ENCODE results near the gene ANP32B. TPM values are rescaled to one million over a fixed set of nuclear protein-coding genes. Genes with fewer than 3 reads are reported as not detected.

Gene ANP32B
- polyA plus RNA-seq, 1 of the 3 experiments (the other 2 are of a cell fraction): 28.4 TPM

DNA sequence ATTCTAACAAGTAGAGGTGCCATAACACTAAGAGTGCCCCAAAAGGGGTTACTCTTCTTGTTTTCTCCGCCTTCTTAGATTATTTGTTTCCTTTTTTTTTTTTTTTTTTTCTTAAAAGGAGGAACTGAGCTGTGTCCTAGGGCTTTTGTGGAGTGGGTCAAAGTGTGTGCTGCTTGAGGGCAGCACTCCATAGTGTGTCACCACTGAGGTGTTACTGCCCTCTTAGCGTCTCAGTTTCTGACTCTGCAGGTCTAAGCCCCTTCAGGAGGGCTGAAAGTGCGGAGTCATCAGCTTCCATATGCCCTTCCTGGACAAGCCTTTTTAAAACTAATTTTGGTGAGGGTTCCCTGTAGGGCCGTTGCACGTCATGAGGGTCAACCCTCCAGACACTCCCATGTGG, 60.8 kb downstream of the ANP32B start:
- no peaks in the 10 kb centered on the region for H3K36me3 ChIP-seq (replicated peaks in 1 of 2; ENCODE audit: control insufficient read depth in 1 of 2, insufficient read depth in 2 of 2, low read length in 1 of 2)
- H3K27me3 ChIP-seq (ENCODE audit: insufficient read depth): no peaks in the 10 kb centered on the region
- no peaks in the 10 kb centered on the region for H3F3A ChIP-seq (replicated peaks; ENCODE audit: insufficient read depth)
- H3K79me2 ChIP-seq (ENCODE audit: insufficient read depth): no peaks in the 10 kb centered on the region
- TF ChIP-seq RFX5 (IDR thresholded peaks at IDR 0.05; ENCODE audit: low read length) (no peak), FOXM1 (IDR thresholded peaks at IDR 0.05; ENCODE audit: low read depth) (no peak)
- TF ChIP-seq, protein P1, sequence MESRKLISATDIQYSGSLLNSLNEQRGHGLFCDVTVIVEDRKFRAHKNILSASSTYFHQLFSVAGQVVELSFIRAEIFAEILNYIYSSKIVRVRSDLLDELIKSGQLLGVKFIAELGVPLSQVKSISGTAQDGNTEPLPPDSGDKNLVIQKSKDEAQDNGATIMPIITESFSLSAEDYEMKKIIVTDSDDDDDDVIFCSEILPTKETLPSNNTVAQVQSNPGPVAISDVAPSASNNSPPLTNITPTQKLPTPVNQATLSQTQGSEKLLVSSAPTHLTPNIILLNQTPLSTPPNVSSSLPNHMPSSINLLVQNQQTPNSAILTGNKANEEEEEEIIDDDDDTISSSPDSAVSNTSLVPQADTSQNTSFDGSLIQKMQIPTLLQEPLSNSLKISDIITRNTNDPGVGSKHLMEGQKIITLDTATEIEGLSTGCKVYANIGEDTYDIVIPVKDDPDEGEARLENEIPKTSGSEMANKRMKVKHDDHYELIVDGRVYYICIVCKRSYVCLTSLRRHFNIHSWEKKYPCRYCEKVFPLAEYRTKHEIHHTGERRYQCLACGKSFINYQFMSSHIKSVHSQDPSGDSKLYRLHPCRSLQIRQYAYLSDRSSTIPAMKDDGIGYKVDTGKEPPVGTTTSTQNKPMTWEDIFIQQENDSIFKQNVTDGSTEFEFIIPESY (IDR thresholded peaks at IDR 0.05; ENCODE audit: borderline replicate concordance, low read depth): no peak
- POLR2A ChIA-PET: no interaction called here
- H2AFZ ChIP-seq (ENCODE audit: low read depth): no peak overlapping the region
- H3K27ac ChIP-seq (ENCODE audit: low read depth in 2 of 2, low read length in 1 of 2): no peak overlapping the region
- H4K20me1 ChIP-seq (ENCODE audit: insufficient read depth): no peaks in the 10 kb centered on the region
- no peaks in the 10 kb centered on the region for H3K9me3 ChIP-seq
- no peak overlapping the region for H3K4me3 ChIP-seq (ENCODE audit: low read depth in 2 of 2, low read length in 1 of 2)
- H3K9me2 ChIP-seq: no peaks in the 10 kb centered on the region
- no peak for DNase-seq
- no peak overlapping the region for H3K4me2 ChIP-seq
- 77% methylated on average over 5 of the region's 5 CpGs for WGBS (ENCODE audit: low lambda C conversion rate)
- H3K9ac ChIP-seq: no peak overlapping the region
- no peaks in the 10 kb centered on the region for H3K4me1 ChIP-seq (ENCODE audit: control insufficient read depth in 1 of 2, insufficient read depth in 2 of 2, low read depth in 1 of 2, low read length in 1 of 2)
- CTCF ChIA-PET: interaction anchor here (1.3 to 2.2 kb wide), 4 partner anchors 9 to 120 kb away, joined by 4 to 14 read pairs (median 6); no protein-coding TSS in a partner anchor

DNA sequence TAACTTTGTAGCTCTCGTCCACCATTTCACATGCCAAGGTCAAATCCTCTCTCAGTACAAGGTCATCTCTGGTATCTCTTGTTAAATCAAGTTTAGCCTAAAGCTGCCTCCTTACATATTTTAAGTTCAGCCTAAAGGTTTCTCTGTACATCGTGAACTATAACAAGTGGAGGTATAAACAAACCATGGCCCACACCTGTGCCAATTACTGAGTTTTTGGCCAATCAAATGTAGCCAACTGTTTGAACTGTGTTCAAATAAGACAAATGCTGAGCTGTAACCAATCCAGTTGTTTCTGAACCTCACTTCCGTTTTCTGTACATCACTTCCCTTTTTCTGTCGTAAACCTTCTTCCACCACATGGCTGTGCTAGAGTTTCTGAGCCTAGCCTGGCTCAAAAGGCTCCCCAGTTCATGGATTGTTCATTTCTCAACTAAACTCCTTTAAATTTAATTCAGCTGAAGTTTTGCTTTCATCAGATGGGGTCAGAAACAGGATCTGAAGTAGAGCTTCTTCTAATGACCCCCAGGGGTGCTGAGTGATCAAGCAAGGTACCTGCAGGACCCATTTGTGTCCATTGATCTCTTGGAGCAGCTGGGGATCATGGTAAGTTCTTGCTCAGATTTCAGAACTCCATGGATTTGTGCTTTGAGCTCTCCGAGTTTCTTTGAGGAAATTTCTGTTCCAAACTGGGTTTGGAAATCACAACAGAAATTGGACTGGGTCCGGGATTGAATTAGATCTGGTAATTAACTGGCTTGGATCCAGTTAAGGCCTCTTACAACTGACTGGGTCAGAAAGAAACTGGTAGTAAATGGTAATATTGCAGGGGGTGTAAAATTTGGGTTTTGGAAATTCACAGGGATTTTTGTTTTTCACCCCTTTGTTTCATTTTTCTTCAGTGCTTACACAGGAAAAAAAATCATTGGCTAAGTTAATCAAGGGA, 62.4 kb downstream of the ANP32B start:
- Histone ChIP-seq H3K9ac (no peak overlapping the region), H3F3A (replicated peaks; ENCODE audit: insufficient read depth) (no peaks in the 10 kb centered on the region), H3K4me3 (ENCODE audit: low read depth in 2 of 2, low read length in 1 of 2) (no peak overlapping the region), H4K20me1 (ENCODE audit: insufficient read depth) (no peaks in the 10 kb centered on the region), H3K4me2 (no peak overlapping the region), H3K27me3 (ENCODE audit: insufficient read depth) (no peaks in the 10 kb centered on the region), H3K36me3 (replicated peaks in 1 of 2; ENCODE audit: control insufficient read depth in 1 of 2, insufficient read depth in 2 of 2, low read length in 1 of 2) (no peaks in the 10 kb centered on the region), H3K4me1 (ENCODE audit: control insufficient read depth in 1 of 2, insufficient read depth in 2 of 2, low read depth in 1 of 2, low read length in 1 of 2) (no peaks in the 10 kb centered on the region), H2AFZ (ENCODE audit: low read depth) (peak overlapping the region; percentile 64; the same call in 1 of the 2 replicates), H3K9me3 (no peaks in the 10 kb centered on the region), H3K27ac (ENCODE audit: low read depth in 2 of 2, low read length in 1 of 2) (no peak overlapping the region), H3K79me2 (ENCODE audit: insufficient read depth) (no peaks in the 10 kb centered on the region), H3K9me2 (no peaks in the 10 kb centered on the region)
- no peak for DNase-seq
- WGBS (ENCODE audit: low lambda C conversion rate): 78% methylated on average over 6 of the region's 6 CpGs
- TF ChIP-seq GABPA (IDR thresholded peaks at IDR 0.05; ENCODE audit: low read depth): peak; percentile 25; the same call in 1 of the 2 replicates
- TF ChIP-seq RCOR1 (IDR thresholded peaks at IDR 0.05; ENCODE audit: low read length): no peak
- ChIA-PET CTCF (interaction anchor here (0.7 to 2.2 kb wide), 5 partner anchors 8 to 121 kb away, joined by 3 to 14 read pairs (median 4); no protein-coding TSS in a partner anchor), POLR2A (interaction anchor here (0.6 kb wide), 1 partner anchor 180 kb away, joined by 3 read pairs; no protein-coding TSS in a partner anchor)

GRCh38 chr9:98046180-98046543, 63.0 kb downstream of the ANP32B start:
- Histone ChIP-seq H3K4me3 (ENCODE audit: low read depth in 2 of 2, low read length in 1 of 2) (no peak overlapping the region), H4K20me1 (ENCODE audit: insufficient read depth) (no peaks in the 10 kb centered on the region), H3K9me2 (no peaks in the 10 kb centered on the region), H3K27me3 (ENCODE audit: insufficient read depth) (no peaks in the 10 kb centered on the region), H3K4me1 (ENCODE audit: control insufficient read depth in 1 of 2, insufficient read depth in 2 of 2, low read depth in 1 of 2, low read length in 1 of 2) (no peaks in the 10 kb centered on the region), H3K36me3 (replicated peaks in 1 of 2; ENCODE audit: control insufficient read depth in 1 of 2, insufficient read depth in 2 of 2, low read length in 1 of 2) (no peaks in the 10 kb centered on the region), H3K79me2 (ENCODE audit: insufficient read depth) (no peaks in the 10 kb centered on the region), H3K4me2 (no peak overlapping the region), H3K9ac (no peak overlapping the region), H3K9me3 (no peaks in the 10 kb centered on the region), H3F3A (replicated peaks; ENCODE audit: insufficient read depth) (no peaks in the 10 kb centered on the region), H2AFZ (ENCODE audit: low read depth) (0 out of 2 replicates have a peak overlapping the region, but pooled peaks have one; percentile 64), H3K27ac (ENCODE audit: low read depth in 2 of 2, low read length in 1 of 2) (no peak overlapping the region)
- TF ChIP-seq TEAD4 (IDR thresholded peaks at IDR 0.05; ENCODE audit: borderline replicate concordance, insufficient read depth) (no peak), NFIC (IDR thresholded peaks at IDR 0.05; ENCODE audit: borderline replicate concordance) (no peak), IRF3 (IDR thresholded peaks at IDR 0.05; ENCODE audit: low read depth, low read length) (no peak), EP300 (IDR thresholded peaks at IDR 0.05; ENCODE audit: borderline replicate concordance in 1 of 2, low read depth in 1 of 2, low read length in 1 of 2) (no peak)
- CTCF ChIA-PET: interaction anchor here (0.9 to 2.7 kb wide), 6 partner anchors 11 to 210 kb away, joined by 3 to 14 read pairs (median 8); partner anchors contain the start of genes TBC1D2 and TRMO
- DNase-seq: no peak
- POLR2A ChIA-PET: interaction anchor here (0.6 kb wide), 1 partner anchor 181 kb away, joined by 3 read pairs; no protein-coding TSS in a partner anchor
- 93% methylated on average over 9 of the region's 9 CpGs for WGBS (ENCODE audit: low lambda C conversion rate)

Measured in SK-N-SH (cell line).